Activated CD4-positive, alpha-beta memory T cell treated with anti-CD3 and anti-CD28 coated beads for 36 hours (primary cell): ENCODE results near the gene LMX1A. TPM values are rescaled to one million over a fixed set of nuclear protein-coding genes. Genes with fewer than 3 reads are reported as not detected.

Source experiments
- CTCF ChIA-PET: fragments of 350-600 bp; sonication (Branson Sonifier 250); formaldehyde crosslinking; loops from one replicate; lab custom pipeline; 2021; ENCODE audit warnings: antibody characterized with exemption, inconsistent platforms; lab: Charles Lee
- POLR2A ChIA-PET: fragments of 350-600 bp; sonication (Branson Sonifier 250); formaldehyde crosslinking; loops from one replicate; lab custom pipeline; 2021; ENCODE audit warnings: antibody characterized with exemption; lab: Charles Lee
- DNase-seq: peaks from one replicate; pipeline ENCODE4 v3.0.0-alpha.2; 2020
- H3K27ac Mint-ChIP-seq: one replicate; pipeline ENCODE4 v1.8.0; 2021; ENCODE audit warnings: mixed read lengths
- H3K27me3 Mint-ChIP-seq: one replicate; pipeline ENCODE4 v1.8.0; 2021; ENCODE audit warnings: mixed read lengths
- H3K36me3 Mint-ChIP-seq: one replicate; pipeline ENCODE4 v1.8.0; 2021; ENCODE audit warnings: mixed read lengths
- H3K4me1 Mint-ChIP-seq: one replicate; pipeline ENCODE4 v1.8.0; 2021; ENCODE audit warnings: low read depth, mixed read lengths
- H3K4me3 Mint-ChIP-seq: one replicate; pipeline ENCODE4 v1.8.0; 2021; ENCODE audit warnings: mild to moderate bottlenecking, mixed read lengths
- H3K9me3 Mint-ChIP-seq: one replicate; pipeline ENCODE4 v1.8.0; 2021; ENCODE audit warnings: mixed read lengths
- intact Hi-C: fragments of 100-400 bp; cut with micrococcal nuclease; formaldehyde crosslinking; loops from one replicate; pipeline ENCODE4 v1.15.1; 2023
- total RNA-seq, 2 experiments: library from RNA; stranded (reverse); gene quantifications; one replicate each; pipeline ENCODE4 v1.2.3, GENCODE V29; 2021

Gene LMX1A
- total RNA-seq, 2 experiments from 2014 or later, result not detected

GRCh38 chr1:165284454-165284853 lies 72.1 kb downstream of the LMX1A start:
- ChIA-PET POLR2A (no interaction called here), CTCF (interaction anchor here (1.6 kb wide), 1 partner anchor 27 kb away, joined by 4 read pairs; no protein-coding TSS in a partner anchor)
- Mint-ChIP-seq H3K4me3 (no peak overlapping the region), H3K36me3 (no peaks in the 10 kb centered on the region), H3K4me1 (no peaks in the 10 kb centered on the region), H3K27ac (no peak overlapping the region), H3K27me3 (peaks cover 22% of the 10 kb centered on the region), H3K9me3 (no peaks in the 10 kb centered on the region)
- no peak for DNase-seq
- intact Hi-C loops, result no loop called here

DNA sequence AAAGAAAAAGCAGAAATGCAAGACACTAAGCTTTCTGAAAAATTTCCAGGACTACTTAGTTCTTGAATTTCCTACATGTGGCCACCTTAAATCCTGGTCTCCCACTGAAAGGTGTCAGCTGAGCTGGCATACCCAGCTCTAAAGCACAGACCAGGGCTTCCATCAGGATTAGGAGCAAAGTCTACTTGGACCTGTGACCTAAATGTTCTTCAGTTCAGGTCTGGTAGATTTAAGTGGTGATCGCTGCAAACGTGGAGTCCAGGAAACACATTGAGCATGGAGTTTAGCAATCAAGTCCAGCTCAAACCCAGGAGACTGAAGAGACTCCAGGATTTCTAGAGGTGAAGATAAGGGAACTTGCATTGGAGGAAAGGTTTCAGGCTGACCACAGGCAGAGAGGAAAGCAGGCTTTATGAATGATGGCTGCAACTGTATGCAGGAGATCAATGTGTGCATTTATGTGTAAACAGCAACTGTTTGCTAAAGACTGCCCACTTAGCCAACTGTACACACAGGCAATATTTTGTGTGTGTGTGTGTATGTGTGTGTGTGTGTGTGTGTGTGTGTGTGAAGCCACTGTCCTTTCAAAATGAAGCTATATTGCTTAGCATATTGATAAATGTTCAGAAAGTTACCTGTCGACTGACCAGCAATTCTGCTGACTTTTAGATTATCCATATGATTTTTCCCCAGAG lies 75.2 kb downstream of the LMX1A start:
- Mint-ChIP-seq H3K27me3 (peaks cover 12% of the 10 kb centered on the region), H3K4me3 (no peak overlapping the region), H3K27ac (no peak overlapping the region), H3K36me3 (no peaks in the 10 kb centered on the region), H3K9me3 (no peaks in the 10 kb centered on the region), H3K4me1 (no peaks in the 10 kb centered on the region)
- intact Hi-C loops, result no loop called here
- CTCF ChIA-PET, result interaction anchor here (0.8 kb wide), 1 partner anchor 133 kb away, joined by 6 read pairs; no protein-coding TSS in a partner anchor
- POLR2A ChIA-PET, result no interaction called here
- DNase-seq, result no peak

GRCh38 chr1:165279882-165280281 lies 76.6 kb downstream of the LMX1A start:
- DNase-seq, result no peak
- ChIA-PET POLR2A (no interaction called here), CTCF (interaction anchor here (0.9 kb wide), 1 partner anchor 22 kb away, joined by 3 read pairs; no protein-coding TSS in a partner anchor)
- H3K27ac Mint-ChIP-seq, result no peak overlapping the region
- no peak overlapping the region for H3K4me3 Mint-ChIP-seq
- intact Hi-C loops, result no loop called here
- H3K9me3 Mint-ChIP-seq, result no peaks in the 10 kb centered on the region
- H3K36me3 Mint-ChIP-seq, result no peaks in the 10 kb centered on the region
- peaks cover 11% of the 10 kb centered on the region for H3K27me3 Mint-ChIP-seq
- no peaks in the 10 kb centered on the region for H3K4me1 Mint-ChIP-seq

- peaks cover under 1% of the 10 kb centered on the region for H3K27me3 Mint-ChIP-seq
- ChIA-PET POLR2A (no interaction called here), CTCF (interaction anchor here (0.9 kb wide), 1 partner anchor 19 kb away, joined by 3 read pairs; no protein-coding TSS in a partner anchor)
These were observed 80.2 kb downstream of the LMX1A start for GRCh38 chr1:165276314-165276713.

DNA sequence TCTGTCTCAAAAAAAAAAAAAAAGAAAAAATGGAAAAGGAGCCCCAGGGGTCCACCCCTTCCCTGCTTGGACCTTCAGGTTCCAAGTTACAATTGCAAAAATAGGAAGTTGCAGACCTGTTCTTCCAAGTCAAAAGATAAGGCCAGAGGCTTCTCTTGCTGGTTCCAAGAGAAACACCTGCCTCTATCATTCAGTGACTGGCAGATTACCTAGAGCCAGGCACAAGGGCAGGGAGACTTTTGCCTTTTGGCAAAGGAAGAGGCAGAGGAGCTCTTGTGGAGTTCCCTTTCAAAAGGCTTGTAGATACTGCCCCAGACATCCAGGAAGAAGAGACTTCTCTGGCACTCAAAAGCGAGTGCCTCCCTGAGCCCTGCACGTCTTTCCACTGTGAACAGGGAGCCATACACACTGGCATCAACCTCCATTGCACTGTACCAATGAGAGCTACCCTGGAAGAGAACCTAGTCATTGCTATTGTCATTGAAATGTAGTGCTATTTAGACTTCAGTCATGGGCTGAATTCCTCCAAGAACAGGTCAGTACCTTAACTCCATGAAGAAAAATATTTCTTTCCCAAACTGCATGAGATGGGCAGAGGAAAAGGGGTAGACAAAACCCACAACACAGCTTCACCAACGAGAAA lies 91.2 kb downstream of the LMX1A start:
- Mint-ChIP-seq H3K27ac (no peak overlapping the region), H3K9me3 (no peaks in the 10 kb centered on the region), H3K27me3 (no peaks in the 10 kb centered on the region), H3K36me3 (no peaks in the 10 kb centered on the region), H3K4me3 (no peak overlapping the region), H3K4me1 (no peaks in the 10 kb centered on the region)
- intact Hi-C loops, result no loop called here
- ChIA-PET CTCF (interaction anchor here (1.0 to 1.2 kb wide), 2 partner anchors 8 to 104 kb away, joined by 3 to 6 read pairs; no protein-coding TSS in a partner anchor), POLR2A (no interaction called here)
- DNase-seq, result no peak

More at GRCh38 chr1:165276314-165276713, 80.2 kb downstream of the LMX1A start:
- H3K27ac Mint-ChIP-seq, result no peak overlapping the region
- no peaks in the 10 kb centered on the region for H3K9me3 Mint-ChIP-seq
- no peaks in the 10 kb centered on the region for H3K4me1 Mint-ChIP-seq
- intact Hi-C loops, result no loop called here
- DNase-seq, result no peak
- H3K4me3 Mint-ChIP-seq, result no peak overlapping the region
- H3K36me3 Mint-ChIP-seq, result no peaks in the 10 kb centered on the region

- peaks cover 5% of the 10 kb centered on the region for H3K27me3 Mint-ChIP-seq
- DNase-seq, result no peak
- ChIA-PET CTCF (interaction anchor here (4.3 kb wide), 1 partner anchor 108 kb away, joined by 22 read pairs; no protein-coding TSS in a partner anchor), POLR2A (no interaction called here)
- no peak overlapping the region for H3K4me3 Mint-ChIP-seq
- intact Hi-C loops, result loop anchor here (5.0 to 10.0 kb wide), 3 partner anchors 105 to 335 kb away; no protein-coding TSS in a partner anchor
- H3K27ac Mint-ChIP-seq, result no peak overlapping the region
- H3K4me1 Mint-ChIP-seq, result no peaks in the 10 kb centered on the region
- no peaks in the 10 kb centered on the region for H3K36me3 Mint-ChIP-seq
- H3K9me3 Mint-ChIP-seq, result no peaks in the 10 kb centered on the region
These were observed 96.6 kb downstream of the LMX1A start for GRCh38 chr1:165259706-165260428.

DNA sequence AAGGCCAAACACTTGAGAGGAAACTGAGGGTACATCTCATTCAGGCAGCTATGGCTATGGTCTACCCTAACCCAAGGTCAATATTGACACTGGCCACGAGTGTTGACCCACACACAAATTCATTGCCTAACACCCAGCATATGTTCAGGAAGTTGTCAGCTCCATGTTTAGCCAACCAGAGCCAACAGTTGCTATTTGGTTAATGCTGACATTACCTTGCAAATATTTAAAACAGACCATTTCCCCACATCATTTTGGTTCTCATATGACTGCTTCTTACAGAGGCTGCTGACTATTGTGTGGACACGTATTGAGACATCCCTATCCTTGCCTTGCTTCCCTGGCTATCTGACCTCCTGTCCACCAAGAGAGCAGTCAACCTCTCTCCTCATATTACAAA lies 97.3 kb downstream of the LMX1A start:
- no peaks in the 10 kb centered on the region for H3K36me3 Mint-ChIP-seq
- ChIA-PET CTCF (interaction anchor here (1.1 to 4.3 kb wide), 2 partner anchors 11 to 109 kb away, joined by 4 to 22 read pairs; no protein-coding TSS in a partner anchor), POLR2A (no interaction called here)
- peaks cover 5% of the 10 kb centered on the region for H3K27me3 Mint-ChIP-seq
- no peak for DNase-seq
- H3K4me1 Mint-ChIP-seq, result no peaks in the 10 kb centered on the region
- intact Hi-C loops, result loop anchor here (5.0 to 10.0 kb wide), 3 partner anchors 106 to 336 kb away; no protein-coding TSS in a partner anchor
- H3K4me3 Mint-ChIP-seq, result no peak overlapping the region
- H3K9me3 Mint-ChIP-seq, result no peaks in the 10 kb centered on the region
- no peak overlapping the region for H3K27ac Mint-ChIP-seq

DNA sequence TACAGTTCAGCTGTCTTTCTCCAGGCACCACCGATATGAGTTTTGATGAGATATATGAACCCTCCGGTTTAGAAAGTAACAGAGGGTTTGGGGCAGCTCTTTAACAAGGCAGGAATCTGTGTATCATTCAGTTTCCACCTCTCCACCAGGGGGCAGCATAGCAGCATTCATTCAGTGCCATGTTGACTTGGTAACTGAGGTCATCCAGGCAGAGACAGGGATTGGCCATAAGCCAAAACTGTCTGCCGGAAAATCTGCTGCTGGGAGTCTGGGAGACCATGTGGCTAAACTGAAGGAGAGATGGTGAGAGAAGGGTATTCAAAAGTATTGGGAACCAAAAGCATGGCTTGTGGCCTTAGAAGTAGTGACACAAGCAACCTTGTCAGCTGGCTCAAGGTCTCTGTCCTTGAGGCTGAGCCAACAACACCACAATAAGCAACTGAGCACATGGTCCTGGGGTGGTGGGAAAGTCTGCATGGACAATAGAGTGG lies 98.5 kb downstream of the LMX1A start:
- POLR2A ChIA-PET, result no interaction called here

DNA sequence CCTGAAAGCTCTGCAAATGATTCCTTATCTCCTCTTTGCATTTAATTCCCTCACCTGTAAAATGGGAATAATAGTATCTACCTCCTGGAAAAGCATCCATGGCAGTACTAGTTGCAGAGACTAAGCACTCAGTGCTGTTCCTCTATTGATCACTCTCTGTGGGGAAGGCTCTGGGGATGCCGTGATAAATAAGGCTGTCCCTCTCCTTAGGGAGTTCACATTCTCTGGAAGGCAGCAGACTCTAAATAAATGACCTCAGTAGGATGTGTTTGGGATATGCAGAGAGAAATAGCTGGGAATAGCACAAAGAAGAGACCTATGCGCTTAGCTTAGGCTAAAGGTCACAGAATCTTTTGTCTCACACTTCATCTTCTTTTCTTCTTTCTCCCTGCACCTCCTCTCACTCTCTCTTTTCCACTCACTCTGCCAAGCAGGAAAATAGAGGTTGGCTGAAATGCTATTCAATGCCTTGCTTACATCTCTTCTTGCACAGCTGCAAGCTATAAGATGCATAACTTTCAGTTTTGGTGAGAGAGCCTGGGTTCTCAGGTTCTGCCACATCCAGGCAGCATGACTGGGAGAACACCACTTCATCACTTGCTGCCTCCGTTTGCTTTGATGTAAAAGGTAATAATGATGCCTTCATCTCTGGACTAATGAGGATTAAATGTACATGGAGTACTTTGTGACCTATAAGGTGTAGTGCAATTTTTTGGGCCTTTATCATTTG lies 101.5 kb downstream of the LMX1A start:
- H3K27ac Mint-ChIP-seq, result no peak overlapping the region
- H3K4me1 Mint-ChIP-seq, result no peaks in the 10 kb centered on the region
- intact Hi-C loops, result loop anchor here (5.0 to 10.0 kb wide), 3 partner anchors 110 to 340 kb away; no protein-coding TSS in a partner anchor
- ChIA-PET POLR2A (no interaction called here), CTCF (interaction anchor here (1.4 kb wide), 1 partner anchor 112 kb away, joined by 3 read pairs; no protein-coding TSS in a partner anchor)
- H3K36me3 Mint-ChIP-seq, result no peaks in the 10 kb centered on the region
- no peak for DNase-seq
- H3K4me3 Mint-ChIP-seq, result no peak overlapping the region
- peaks cover 5% of the 10 kb centered on the region for H3K27me3 Mint-ChIP-seq
- H3K9me3 Mint-ChIP-seq, result no peaks in the 10 kb centered on the region

More for the DNA sequence above, 98.5 kb downstream of the LMX1A start:
- CTCF ChIA-PET, result interaction anchor here (0.6 to 4.3 kb wide), 15 partner anchors 8 to 341 kb away, joined by 3 to 22 read pairs (median 4); no protein-coding TSS in a partner anchor
- H3K36me3 Mint-ChIP-seq, result no peaks in the 10 kb centered on the region
- peak; percentile 53 for DNase-seq
- H3K27ac Mint-ChIP-seq, result no peak overlapping the region
- H3K4me1 Mint-ChIP-seq, result no peaks in the 10 kb centered on the region
- peaks cover 5% of the 10 kb centered on the region for H3K27me3 Mint-ChIP-seq
- intact Hi-C loops, result loop anchor here (5.0 to 10.0 kb wide), 3 partner anchors 107 to 337 kb away; no protein-coding TSS in a partner anchor
- H3K4me3 Mint-ChIP-seq, result no peak overlapping the region
- H3K9me3 Mint-ChIP-seq, result no peaks in the 10 kb centered on the region

- POLR2A ChIA-PET, result no interaction called here
These were observed 102.1 kb downstream of the LMX1A start for GRCh38 chr1:165254376-165254775.

DNA sequence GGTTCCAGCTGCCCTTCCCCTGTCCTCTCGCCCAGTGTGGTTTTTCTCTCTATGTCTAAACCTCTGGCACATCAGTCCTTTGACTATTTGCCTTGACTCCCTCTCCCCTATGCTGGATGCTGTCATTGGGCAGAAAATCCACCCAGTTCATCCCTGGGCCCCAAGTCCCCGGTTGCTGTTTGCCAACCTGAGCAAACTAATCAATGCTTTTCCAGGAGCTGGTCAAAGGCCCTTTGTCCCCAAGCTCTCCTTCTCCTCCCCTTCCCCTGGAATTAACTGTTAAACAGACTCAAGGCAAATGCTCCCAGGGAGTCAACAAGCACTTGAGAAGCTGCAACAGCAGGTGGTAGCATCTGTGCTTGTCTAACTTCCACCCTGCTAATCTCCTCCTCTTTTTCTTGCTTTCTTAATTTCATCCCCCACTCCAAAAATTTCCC lies 102.7 kb downstream of the LMX1A start:
- no peaks in the 10 kb centered on the region for H3K36me3 Mint-ChIP-seq
- no peak overlapping the region for H3K4me3 Mint-ChIP-seq
- DNase-seq, result no peak
- intact Hi-C loops, result loop anchor here (10.0 kb wide), 2 partner anchors 111 to 341 kb away; no protein-coding TSS in a partner anchor
- H3K9me3 Mint-ChIP-seq, result no peaks in the 10 kb centered on the region
- H3K27me3 Mint-ChIP-seq, result peaks cover 3% of the 10 kb centered on the region
- no peaks in the 10 kb centered on the region for H3K4me1 Mint-ChIP-seq
- ChIA-PET CTCF (interaction anchor here (1.4 kb wide), 1 partner anchor 113 kb away, joined by 3 read pairs; no protein-coding TSS in a partner anchor), POLR2A (no interaction called here)
- H3K27ac Mint-ChIP-seq, result no peak overlapping the region

More at GRCh38 chr1:165254376-165254775, 102.1 kb downstream of the LMX1A start:
- H3K4me3 Mint-ChIP-seq, result no peak overlapping the region
- no peaks in the 10 kb centered on the region for H3K36me3 Mint-ChIP-seq
- intact Hi-C loops, result loop anchor here (10.0 kb wide), 2 partner anchors 110 to 340 kb away; no protein-coding TSS in a partner anchor
- CTCF ChIA-PET, result interaction anchor here (1.4 kb wide), 1 partner anchor 113 kb away, joined by 3 read pairs; no protein-coding TSS in a partner anchor
- no peak for DNase-seq
- H3K27ac Mint-ChIP-seq, result no peak overlapping the region
- H3K4me1 Mint-ChIP-seq, result no peaks in the 10 kb centered on the region
- peaks cover 4% of the 10 kb centered on the region for H3K27me3 Mint-ChIP-seq
- H3K9me3 Mint-ChIP-seq, result no peaks in the 10 kb centered on the region
